Mesenchymal stem cell (in vitro differentiated cells and primary cell): ENCODE results near the gene ISYNA1.

Experiments used
- DNase-seq: peaks from one replicate; pipeline ENCODE4 v3.0.0-alpha.2; 2013
- H2AFZ ChIP-seq: one replicate; pipeline ENCODE4 v1.6.1; 2013; ENCODE audit warnings: low read depth, mild to moderate bottlenecking, control low read depth, inconsistent platforms, low read length, moderate library complexity
- H2AK5ac ChIP-seq: 2 replicates; pipeline ENCODE4 v1.6.1; 2013; ENCODE audit warnings: low read length, moderate library complexity, mild to moderate bottlenecking, inconsistent platforms; ENCODE audit not compliant: severe bottlenecking
- H2BK120ac ChIP-seq: one replicate; pipeline ENCODE4 v1.6.1; 2013; ENCODE audit warnings: low read depth, mild to moderate bottlenecking, inconsistent platforms, low read length, moderate library complexity
- H2BK12ac ChIP-seq, 2 experiments: one replicate each; pipeline ENCODE4 v1.6.1; 2013; ENCODE audit warnings: inconsistent platforms in 2 of 2, low read length in 2 of 2, mild to moderate bottlenecking in 2 of 2, moderate library complexity in 2 of 2, control low read depth in 1 of 2
- H2BK15ac ChIP-seq: one replicate; pipeline ENCODE4 v1.6.1; 2013; ENCODE audit warnings: mild to moderate bottlenecking, low read depth, inconsistent platforms; ENCODE audit not compliant: poor library complexity, severe bottlenecking
- H2BK5ac ChIP-seq: 2 replicates; pipeline ENCODE4 v1.6.1; 2013; ENCODE audit warnings: low read depth, mild to moderate bottlenecking, low read length, control low read depth, inconsistent platforms; ENCODE audit not compliant: poor library complexity, severe bottlenecking
- H3K14ac ChIP-seq, 2 experiments: one replicate each; pipeline ENCODE4 v1.6.1; 2013; ENCODE audit warnings: inconsistent platforms in 2 of 2, low read length in 2 of 2, control low read depth in 1 of 2, mild to moderate bottlenecking in 1 of 2, moderate library complexity in 1 of 2
- H3K18ac ChIP-seq, 2 experiments: one replicate each; pipeline ENCODE4 v1.6.1; 2013; ENCODE audit warnings: inconsistent platforms in 2 of 2, low read length in 2 of 2, control low read depth in 1 of 2, low read depth in 1 of 2, mild to moderate bottlenecking in 1 of 2
- H3K23ac ChIP-seq, 2 experiments: one replicate each; pipeline ENCODE4 v1.6.1; 2013; ENCODE audit warnings: inconsistent platforms in 2 of 2, low read length in 2 of 2, mild to moderate bottlenecking in 2 of 2, moderate library complexity in 2 of 2, control low read depth in 1 of 2
- H3K27ac ChIP-seq: 2 replicates; pipeline ENCODE4 v1.5.1; 2013; ENCODE audit warnings: mild to moderate bottlenecking, moderate library complexity, low read length, control low read depth, inconsistent platforms; ENCODE audit not compliant: poor library complexity, severe bottlenecking
- H3K27me3 ChIP-seq, 2 experiments: 2 replicates each; pipeline versions ENCODE4 v1.6.1 to v1.7.0; 2013; ENCODE audit warnings: low read length in 2 of 2, mild to moderate bottlenecking in 2 of 2, moderate library complexity in 2 of 2, control low read depth in 1 of 2, inconsistent platforms in 1 of 2; ENCODE audit not compliant: control insufficient read depth in 1 of 2, insufficient read depth in 1 of 2
- H3K36me3 ChIP-seq, 2 experiments: 2 replicates each; pipeline versions ENCODE4 v1.6.1 to v1.7.0; 2013; ENCODE audit warnings: low read length in 2 of 2, control low read depth in 1 of 2, inconsistent platforms in 1 of 2, low read depth in 1 of 2, mild to moderate bottlenecking in 1 of 2; ENCODE audit not compliant: insufficient read depth in 2 of 2, control insufficient read depth in 1 of 2
- H3K4ac ChIP-seq, 2 experiments: one replicate each; pipeline ENCODE4 v1.6.1; 2013; ENCODE audit warnings: inconsistent platforms in 2 of 2, low read length in 2 of 2, mild to moderate bottlenecking in 2 of 2, moderate library complexity in 2 of 2, control low read depth in 1 of 2, low read depth in 1 of 2
- H3K4me1 ChIP-seq: 2 replicates; pipeline ENCODE4 v1.6.1; 2013; ENCODE audit warnings: low read depth, low read length, control low read depth; ENCODE audit not compliant: control insufficient read depth, insufficient read depth
- H3K4me2 ChIP-seq: 2 replicates; pipeline ENCODE4 v1.6.1; 2013; ENCODE audit warnings: low read length, mild to moderate bottlenecking, inconsistent platforms; ENCODE audit not compliant: poor library complexity, severe bottlenecking
- H3K4me3 ChIP-seq, 2 experiments: 2 replicates each; pipeline versions ENCODE4 v1.5.1 to v1.7.0; 2013; ENCODE audit warnings: low read length in 2 of 2, mild to moderate bottlenecking in 2 of 2, control low read depth in 1 of 2, low read depth in 1 of 2; ENCODE audit not compliant: insufficient read depth in 1 of 2
- H3K79me1 ChIP-seq: replicated peaks from 2 replicates; pipeline ENCODE4 v1.6.1; 2013; ENCODE audit warnings: mild to moderate bottlenecking, control low read depth, low read length, inconsistent platforms; ENCODE audit not compliant: poor library complexity, severe bottlenecking
- H3K9ac ChIP-seq: 2 replicates; pipeline ENCODE4 v1.7.0; 2013; ENCODE audit warnings: mild to moderate bottlenecking, low read length, moderate library complexity
- H3K9me3 ChIP-seq: 2 replicates; pipeline ENCODE4 v1.7.0; 2013; ENCODE audit warnings: mild to moderate bottlenecking, low read length; ENCODE audit not compliant: control insufficient read depth
- H4K8ac ChIP-seq: one replicate; pipeline ENCODE4 v1.6.1; 2013; ENCODE audit warnings: inconsistent platforms, mild to moderate bottlenecking, low read length, moderate library complexity
- H4K91ac ChIP-seq: one replicate; pipeline ENCODE4 v1.6.1; 2013; ENCODE audit warnings: mild to moderate bottlenecking, low read length, inconsistent platforms
- WGBS: methylation state at CpG from one replicate; pipeline ENCODE4 v1.1.7; 2013; ENCODE audit warnings: mixed read lengths; 5-methylcytosine and 5-hydroxymethylcytosine counted together

The ISYNA1 gene

GRCh38 chr19:18433015-18433691, 4.8 kb downstream of the ISYNA1 start:
- Histone ChIP-seq H3K79me1 (peaks cover 19% of the 10 kb centered on the region), H3K14ac (peak overlapping the region in 1 of 2 experiments; percentile 85), H3K23ac (peak overlapping the region in 1 of 2 experiments; percentile 83), H3K4me2 (peak overlapping the region; percentile 89), H3K9me3 (no peaks in the 10 kb centered on the region), H3K27me3 (no peaks in the 10 kb centered on the region), H3K9ac (no peak overlapping the region), H2BK12ac (peak overlapping the region; percentile 28 to 75), H2AK5ac (peak overlapping the region; percentile 70), H4K91ac (peak overlapping the region; percentile 96), H4K8ac (peak overlapping the region; percentile 96), H3K4ac (peak overlapping the region; percentile 75 to 85), H2AFZ (no peak overlapping the region), H3K18ac (peak overlapping the region; percentile 92 to 96), H3K4me1 (peaks cover 81% of the 10 kb centered on the region), H2BK120ac (peak overlapping the region; percentile 84), H2BK15ac (peak overlapping the region; percentile 82), H3K4me3 (peak overlapping the region in 1 of 2 experiments; percentile 72), H3K27ac (no peak overlapping the region), H3K36me3 (peaks cover 16 to 54% of the 10 kb centered on the region in 2 experiments), H2BK5ac (peak overlapping the region; percentile 80)
- DNase-seq, result peak; percentile 50
- 31% methylated on average over 39 of the region's 59 CpGs for WGBS

DNA sequence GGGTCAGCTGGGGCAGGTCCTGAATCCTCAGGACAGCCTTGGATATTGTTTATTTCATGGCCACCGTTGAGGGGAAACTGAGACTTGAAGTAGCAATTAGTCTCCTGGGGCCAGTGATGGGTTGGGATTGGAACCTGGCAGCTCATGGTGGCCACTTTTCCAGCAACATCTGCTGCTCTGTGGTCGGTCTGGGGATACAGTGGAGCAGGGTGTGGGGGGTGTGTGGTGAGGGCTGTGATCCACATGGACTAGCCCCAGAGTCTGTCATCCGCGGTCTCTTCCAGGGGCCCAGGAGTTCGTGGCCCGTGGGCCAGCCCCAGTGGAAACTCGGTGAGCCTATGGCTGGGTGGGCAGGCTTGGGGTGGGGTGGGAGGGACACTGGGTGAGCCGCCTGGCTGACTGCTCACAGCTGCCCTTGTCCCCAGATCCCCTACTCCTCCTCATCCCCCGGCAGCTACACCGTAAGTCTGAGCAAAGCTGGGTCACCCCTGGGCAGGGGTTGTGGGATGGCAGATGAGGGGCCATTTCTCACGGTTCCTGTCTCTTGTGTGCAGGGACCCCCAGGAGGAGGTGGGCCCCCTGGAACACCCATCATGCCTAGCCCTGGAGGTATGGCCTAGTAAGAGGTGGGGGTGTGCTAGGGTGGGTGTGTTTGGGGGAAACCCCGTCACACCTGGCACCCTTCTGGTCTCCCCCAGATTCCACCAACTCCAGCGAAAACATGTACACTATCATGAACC, 5.5 kb downstream of the ISYNA1 start:
- Histone ChIP-seq H3K36me3 (peaks cover 16 to 61% of the 10 kb centered on the region in 2 experiments), H3K79me1 (peaks cover 19% of the 10 kb centered on the region), H4K91ac (peak overlapping the region; percentile 96), H3K23ac (peak overlapping the region in 1 of 2 experiments; percentile 83), H2BK15ac (peak overlapping the region; percentile 82), H3K9ac (no peak overlapping the region), H2BK5ac (peak overlapping the region; percentile 80), H3K27me3 (no peaks in the 10 kb centered on the region), H2AK5ac (peak overlapping the region; percentile 57), H3K18ac (peak overlapping the region; percentile 92 to 96), H3K4me3 (peak overlapping the region in 1 of 2 experiments; percentile 72), H3K14ac (peak overlapping the region in 1 of 2 experiments; percentile 85), H2BK12ac (peak overlapping the region in 1 of 2 experiments; percentile 75), H4K8ac (peak overlapping the region; percentile 96), H3K9me3 (no peaks in the 10 kb centered on the region), H2AFZ (no peak overlapping the region), H3K27ac (no peak overlapping the region), H3K4ac (peak overlapping the region; percentile 75 to 85), H2BK120ac (no peak overlapping the region), H3K4me2 (peak overlapping the region; percentile 89), H3K4me1 (peaks cover 80% of the 10 kb centered on the region)
- DNase-seq, result peak; percentile 28
- WGBS, result 77% methylated on average over 5 of the region's 13 CpGs

- 86% methylated on average over 28 of the region's 34 CpGs for WGBS
Measured at GRCh38 chr19:18431351-18432197, 6.4 kb downstream of the ISYNA1 start.

More at GRCh38 chr19:18431351-18432197, 6.4 kb downstream of the ISYNA1 start:
- H3K14ac ChIP-seq, result no peak overlapping the region
- no peak overlapping the region for H3K4me2 ChIP-seq
- peak overlapping the region; percentile 81 for H4K91ac ChIP-seq
- H3K4me1 ChIP-seq, result peaks cover 83% of the 10 kb centered on the region
- H2AFZ ChIP-seq, result no peak overlapping the region
- peaks cover 19% of the 10 kb centered on the region for H3K79me1 ChIP-seq
- H2BK5ac ChIP-seq, result no peak overlapping the region
- peak overlapping the region in 1 of 2 experiments; percentile 49 for H2BK12ac ChIP-seq
- no peaks in the 10 kb centered on the region for H3K9me3 ChIP-seq
- no peak overlapping the region for H3K23ac ChIP-seq
- no peak overlapping the region for H2BK120ac ChIP-seq
- H2AK5ac ChIP-seq, result peak overlapping the region; percentile 45
- no peaks in the 10 kb centered on the region for H3K27me3 ChIP-seq
- H3K27ac ChIP-seq, result no peak overlapping the region
- no peak overlapping the region for H3K4me3 ChIP-seq
- H3K18ac ChIP-seq, result no peak overlapping the region
- peak overlapping the region; percentile 30 for H4K8ac ChIP-seq
- no peak for DNase-seq
- H2BK15ac ChIP-seq, result peak overlapping the region; percentile 85
- H3K36me3 ChIP-seq, result peaks cover 16 to 68% of the 10 kb centered on the region in 2 experiments
- no peak overlapping the region for H3K9ac ChIP-seq
- H3K4ac ChIP-seq, result peak overlapping the region in 1 of 2 experiments; percentile 79
